Adrenal gland (tissue), 5 donors: ENCODE results near the gene FAM83B.

Experiments used
- CTCF ChIP-seq, 6 experiments: fragments of 450-650 bp in 4 of 6; fragments of 200-600 bp in 2 of 6; sonication (generic) in 1 of 6; IDR thresholded peaks; 1 replicate in 5 of 6; 2 replicates in 1 of 6; pipeline versions ENCODE4 v1.5.1 to v1.8.0; 2016 to 2021; ENCODE audit warnings: antibody characterized with exemption in 6 of 6, mild to moderate bottlenecking in 2 of 6, moderate library complexity in 1 of 6
- POLR2A ChIP-seq, 2 donors: fragments of 450-650 bp; IDR thresholded peaks; one replicate each; pipeline ENCODE4 v1.6.1; 2017; ENCODE audit warnings: antibody characterized with exemption in 2 of 2, mild to moderate bottlenecking in 2 of 2, moderate library complexity in 1 of 2
- donor health status: DM: no; HTN: no; CAD: no.

GRCh38 chr6:54861905-54862616, 15.5 kb downstream of the FAM83B start:
- TF ChIP-seq CTCF (IDR thresholded peaks at IDR 0.05) (no peak), POLR2A (IDR thresholded peaks at IDR 0.05) (no peak)
